Dendritic cell treated with granulocyte-macrophage colony-stimulating factor and Interleukin-4, amounts not matched to agents 40 ng/mL and 50 ng/mL, for 4 days (primary cell): ENCODE results near the gene OLFM3.

Source experiments
- H3K27ac Mint-ChIP-seq: one replicate; pipeline ENCODE4 v1.8.0; 2022; ENCODE audit warnings: mild to moderate bottlenecking, mixed read lengths
- H3K27me3 Mint-ChIP-seq: one replicate; pipeline ENCODE4 v1.8.0; 2022; ENCODE audit warnings: mild to moderate bottlenecking, mixed read lengths
- H3K36me3 Mint-ChIP-seq: one replicate; pipeline ENCODE4 v1.8.0; 2022; ENCODE audit warnings: low read depth, mixed read lengths
- H3K4me1 Mint-ChIP-seq: one replicate; pipeline ENCODE4 v1.8.0; 2022; ENCODE audit warnings: low read depth, mixed read lengths
- H3K4me3 Mint-ChIP-seq: one replicate; pipeline ENCODE4 v1.8.0; 2022; ENCODE audit warnings: mild to moderate bottlenecking, moderate library complexity, mixed read lengths
- H3K9me3 Mint-ChIP-seq: one replicate; pipeline ENCODE4 v1.8.0; 2022; ENCODE audit warnings: mixed read lengths
- intact Hi-C: fragments of 100-400 bp; cut with micrococcal nuclease; formaldehyde crosslinking; loops from one replicate; pipeline ENCODE4 v1.15.0; 2022

OLFM3 gene

GRCh38 chr1:101852936-101853335, 143.8 kb downstream of the OLFM3 start:
- no peaks in the 10 kb centered on the region for H3K36me3 Mint-ChIP-seq
- no peaks in the 10 kb centered on the region for H3K9me3 Mint-ChIP-seq
- H3K4me3 Mint-ChIP-seq = no peak overlapping the region
- intact Hi-C loops = no loop called here
- H3K27me3 Mint-ChIP-seq = no peaks in the 10 kb centered on the region
- H3K4me1 Mint-ChIP-seq = no peaks in the 10 kb centered on the region
- H3K27ac Mint-ChIP-seq = no peak overlapping the region

- Mint-ChIP-seq H3K27me3 (no peaks in the 10 kb centered on the region), H3K36me3 (no peaks in the 10 kb centered on the region), H3K4me1 (no peaks in the 10 kb centered on the region), H3K9me3 (no peaks in the 10 kb centered on the region), H3K27ac (no peak overlapping the region), H3K4me3 (no peak overlapping the region)
- intact Hi-C loops = no loop called here
These were observed 147.4 kb downstream of the OLFM3 start for GRCh38 chr1:101849356-101849755.

- no peak overlapping the region for H3K27ac Mint-ChIP-seq
- H3K36me3 Mint-ChIP-seq = no peaks in the 10 kb centered on the region
- intact Hi-C loops = no loop called here
- H3K4me3 Mint-ChIP-seq = no peak overlapping the region
- H3K4me1 Mint-ChIP-seq = no peaks in the 10 kb centered on the region
- no peaks in the 10 kb centered on the region for H3K9me3 Mint-ChIP-seq
- H3K27me3 Mint-ChIP-seq = no peaks in the 10 kb centered on the region
These were observed 149.1 kb downstream of the OLFM3 start for GRCh38 chr1:101847626-101848025.

GRCh38 chr1:101846820-101847219, 149.9 kb downstream of the OLFM3 start:
- intact Hi-C loops = no loop called here
- H3K4me3 Mint-ChIP-seq = no peak overlapping the region
- no peaks in the 10 kb centered on the region for H3K36me3 Mint-ChIP-seq
- H3K27ac Mint-ChIP-seq = no peak overlapping the region
- no peaks in the 10 kb centered on the region for H3K9me3 Mint-ChIP-seq
- H3K4me1 Mint-ChIP-seq = no peaks in the 10 kb centered on the region
- no peaks in the 10 kb centered on the region for H3K27me3 Mint-ChIP-seq

GRCh38 chr1:101843160-101843559, 153.6 kb downstream of the OLFM3 start:
- Mint-ChIP-seq H3K4me3 (no peak overlapping the region), H3K27me3 (no peaks in the 10 kb centered on the region), H3K27ac (no peak overlapping the region), H3K9me3 (no peaks in the 10 kb centered on the region), H3K36me3 (no peaks in the 10 kb centered on the region), H3K4me1 (no peaks in the 10 kb centered on the region)
- intact Hi-C loops = no loop called here

GRCh38 chr1:101841824-101842223, 154.9 kb downstream of the OLFM3 start:
- H3K36me3 Mint-ChIP-seq = no peaks in the 10 kb centered on the region
- no peaks in the 10 kb centered on the region for H3K9me3 Mint-ChIP-seq
- no peaks in the 10 kb centered on the region for H3K4me1 Mint-ChIP-seq
- no peaks in the 10 kb centered on the region for H3K27me3 Mint-ChIP-seq
- H3K27ac Mint-ChIP-seq = no peak overlapping the region
- H3K4me3 Mint-ChIP-seq = no peak overlapping the region
- intact Hi-C loops = no loop called here

- no peaks in the 10 kb centered on the region for H3K27me3 Mint-ChIP-seq
- H3K36me3 Mint-ChIP-seq = no peaks in the 10 kb centered on the region
- no peaks in the 10 kb centered on the region for H3K4me1 Mint-ChIP-seq
- H3K27ac Mint-ChIP-seq = no peak overlapping the region
- H3K4me3 Mint-ChIP-seq = no peak overlapping the region
- H3K9me3 Mint-ChIP-seq = no peaks in the 10 kb centered on the region
- intact Hi-C loops = no loop called here
These were observed 160.7 kb downstream of the OLFM3 start for GRCh38 chr1:101835988-101836387.

GRCh38 chr1:101833312-101833711, 163.4 kb downstream of the OLFM3 start:
- H3K27ac Mint-ChIP-seq = no peak overlapping the region
- no peaks in the 10 kb centered on the region for H3K9me3 Mint-ChIP-seq
- H3K36me3 Mint-ChIP-seq = no peaks in the 10 kb centered on the region

GRCh38 chr1:101826416-101826815, 170.3 kb downstream of the OLFM3 start:
- H3K27ac Mint-ChIP-seq = no peak overlapping the region
- no peaks in the 10 kb centered on the region for H3K9me3 Mint-ChIP-seq
- no peaks in the 10 kb centered on the region for H3K4me1 Mint-ChIP-seq
- intact Hi-C loops = no loop called here
- no peak overlapping the region for H3K4me3 Mint-ChIP-seq
- H3K27me3 Mint-ChIP-seq = no peaks in the 10 kb centered on the region
- no peaks in the 10 kb centered on the region for H3K36me3 Mint-ChIP-seq

More at GRCh38 chr1:101833312-101833711, 163.4 kb downstream of the OLFM3 start:
- no peaks in the 10 kb centered on the region for H3K27me3 Mint-ChIP-seq
- no peaks in the 10 kb centered on the region for H3K4me1 Mint-ChIP-seq
- intact Hi-C loops = no loop called here
- H3K4me3 Mint-ChIP-seq = no peak overlapping the region

- no peaks in the 10 kb centered on the region for H3K4me1 Mint-ChIP-seq
- intact Hi-C loops = no loop called here
- H3K4me3 Mint-ChIP-seq = no peak overlapping the region
- H3K27ac Mint-ChIP-seq = no peak overlapping the region
- no peaks in the 10 kb centered on the region for H3K9me3 Mint-ChIP-seq
- H3K36me3 Mint-ChIP-seq = no peaks in the 10 kb centered on the region
- H3K27me3 Mint-ChIP-seq = no peaks in the 10 kb centered on the region
These were observed 176.7 kb downstream of the OLFM3 start for GRCh38 chr1:101820071-101820470.

- no peak overlapping the region for H3K4me3 Mint-ChIP-seq
- no peaks in the 10 kb centered on the region for H3K36me3 Mint-ChIP-seq
- H3K4me1 Mint-ChIP-seq = no peaks in the 10 kb centered on the region
- intact Hi-C loops = no loop called here
- H3K27ac Mint-ChIP-seq = no peak overlapping the region
- H3K27me3 Mint-ChIP-seq = no peaks in the 10 kb centered on the region
- no peaks in the 10 kb centered on the region for H3K9me3 Mint-ChIP-seq
These were observed 180.5 kb downstream of the OLFM3 start for GRCh38 chr1:101816262-101816661.

GRCh38 chr1:101798417-101798816, 198.3 kb downstream of the OLFM3 start:
- Mint-ChIP-seq H3K4me1 (no peaks in the 10 kb centered on the region), H3K9me3 (no peaks in the 10 kb centered on the region), H3K4me3 (no peak overlapping the region), H3K36me3 (no peaks in the 10 kb centered on the region), H3K27me3 (no peaks in the 10 kb centered on the region), H3K27ac (no peak overlapping the region)
- intact Hi-C loops = no loop called here

- intact Hi-C loops = no loop called here
- H3K27ac Mint-ChIP-seq = no peak overlapping the region
These were observed 199.0 kb downstream of the OLFM3 start for GRCh38 chr1:101797722-101798121.

GRCh38 chr1:101781201-101781831, 215.4 kb downstream of the OLFM3 start:
- Mint-ChIP-seq H3K4me3 (no peak overlapping the region), H3K27me3 (no peaks in the 10 kb centered on the region), H3K27ac (no peak overlapping the region), H3K36me3 (no peaks in the 10 kb centered on the region), H3K9me3 (no peaks in the 10 kb centered on the region), H3K4me1 (no peaks in the 10 kb centered on the region)
- intact Hi-C loops = no loop called here

More at GRCh38 chr1:101797722-101798121, 199.0 kb downstream of the OLFM3 start:
- H3K27me3 Mint-ChIP-seq = no peaks in the 10 kb centered on the region
- H3K4me1 Mint-ChIP-seq = no peaks in the 10 kb centered on the region
- no peak overlapping the region for H3K4me3 Mint-ChIP-seq
- no peaks in the 10 kb centered on the region for H3K9me3 Mint-ChIP-seq
- H3K36me3 Mint-ChIP-seq = no peaks in the 10 kb centered on the region

- H3K27me3 Mint-ChIP-seq = no peaks in the 10 kb centered on the region
- intact Hi-C loops = no loop called here
- no peaks in the 10 kb centered on the region for H3K36me3 Mint-ChIP-seq
- no peak overlapping the region for H3K27ac Mint-ChIP-seq
- no peaks in the 10 kb centered on the region for H3K9me3 Mint-ChIP-seq
- no peak overlapping the region for H3K4me3 Mint-ChIP-seq
- no peaks in the 10 kb centered on the region for H3K4me1 Mint-ChIP-seq
These were observed 227.2 kb downstream of the OLFM3 start for GRCh38 chr1:101769520-101769919.
